ENCODE data around the gene PPEF2. TPM values are rescaled to one million over a fixed set of nuclear protein-coding genes. Genes with fewer than 3 reads are reported as not detected.

PPEF2 gene
- total RNA-seq (2021), result not detected in 2 replicates
- long read RNA-seq, result 0 reads

- WGBS (ENCODE audit: extremely low coverage, insufficient read length, low lambda C conversion rate), result no CpG with 5 or more reads among the region's 5 CpGs
- no peaks in the 10 kb centered on the region for H3K27me3 ChIP-seq (ENCODE audit: insufficient read depth, low read length)
- TF ChIP-seq CTCF (conservative IDR thresholded peaks at IDR 0.05), result no peak
- no peak within 1 kb of the TSS for H2BK5ac ChIP-seq (ENCODE audit: insufficient read length, low read length)
- no peak within 1 kb of the TSS for H2AFZ ChIP-seq (ENCODE audit: low read length)
- no peak within 1 kb of the TSS for H3K18ac ChIP-seq (ENCODE audit: insufficient read length, low read depth, low read length)
- Mint-ChIP-seq H3K4me1 (peaks cover 5 to 10% of the 10 kb centered on the region in 2 experiments), H3K4me3 (no peak within 1 kb of the TSS), H3K27ac (no peak within 1 kb of the TSS), H3K27me3 (ENCODE audit: low read depth) (no peaks in the 10 kb centered on the region; the same call in 1 of the 2 replicates), H3K36me3 (ENCODE audit: insufficient read depth in 1 of 3, low read depth in 3 of 3) (peaks cover 3 to 8% (median 5%) of the 10 kb centered on the region in 3 experiments; a peak in 5 of 7 replicates), H3K9me3 (peaks cover 8 to 15% of the 10 kb centered on the region in 2 experiments)
- no peaks in the 10 kb centered on the region for H3K23me2 ChIP-seq (ENCODE audit: insufficient read length, low read depth, low read length, poor library complexity, severe bottlenecking)
- H3K4me2 ChIP-seq (ENCODE audit: insufficient read depth, insufficient read length, low read length), result no peak within 1 kb of the TSS
- no peaks in the 10 kb centered on the region for H4K20me1 ChIP-seq (ENCODE audit: control insufficient read depth, insufficient read depth, insufficient read length)
- H3K4ac ChIP-seq (ENCODE audit: low read depth, low read length), result no peak within 1 kb of the TSS
- no peak within 1 kb of the TSS for H2BK20ac ChIP-seq (ENCODE audit: low read depth, low read length, poor library complexity, severe bottlenecking)
- no peak within 1 kb of the TSS for H4K8ac ChIP-seq (replicated peaks; ENCODE audit: insufficient read length, low read depth, low read length)
- no peak for DNase-seq
- no peak within 1 kb of the TSS for H3K9ac ChIP-seq (ENCODE audit: extremely low read depth, insufficient read length, low read length)
- no peak within 1 kb of the TSS for H2BK15ac ChIP-seq (ENCODE audit: low read depth, low read length)
- no peak within 1 kb of the TSS for H3K23ac ChIP-seq (ENCODE audit: insufficient read length, low read depth, low read length)
- H3T11ph ChIP-seq (ENCODE audit: low read length), result no peak within 1 kb of the TSS
- H3K56ac ChIP-seq (ENCODE audit: insufficient read length, low read depth, low read length), result no peak within 1 kb of the TSS
- H2AK5ac ChIP-seq (ENCODE audit: insufficient read length, low read length), result no peak within 1 kb of the TSS
- H4K5ac ChIP-seq (ENCODE audit: insufficient read length, low read depth, low read length), result no peak within 1 kb of the TSS
- no peaks in the 10 kb centered on the region for H3K79me2 ChIP-seq (ENCODE audit: insufficient read depth, low read length)
- no peaks in the 10 kb centered on the region for H3K79me1 ChIP-seq (ENCODE audit: insufficient read depth, low read depth, low read length, poor library complexity, severe bottlenecking)
- H2BK120ac ChIP-seq (ENCODE audit: low read depth, low read length, poor library complexity, severe bottlenecking), result no peak within 1 kb of the TSS
- no peak within 1 kb of the TSS for H2BK12ac ChIP-seq (ENCODE audit: insufficient read length, low read depth, low read length)
- no peak within 1 kb of the TSS for H3K27ac ChIP-seq (ENCODE audit: insufficient read length, low read depth, low read length)
- no peaks in the 10 kb centered on the region for H3K9me3 ChIP-seq (ENCODE audit: control insufficient read depth, low read depth, low read length)
- H3K4me1 ChIP-seq (ENCODE audit: insufficient read depth, low read length), result no peaks in the 10 kb centered on the region
- H4K91ac ChIP-seq (ENCODE audit: insufficient read length, low read depth, low read length), result no peak within 1 kb of the TSS
- no peak within 1 kb of the TSS for H3K14ac ChIP-seq (ENCODE audit: insufficient read depth, low read length)
Measured at GRCh38 chr4:75902352-75902751, at the start of gene PPEF2. Gene PPEF2 (minus strand): TSS chr4:75902452. CDS start chr4:75896325, 6,127 bp downstream.

Measured in H9 (cell line).